IPS-11a (cell line): ENCODE measurements around the gene RAPGEF1.
"Not testable (repeated sequence)": the region's sequence is repeated elsewhere in the genome, so short reads cannot be mapped to it uniquely, and the experiment has no call there.

Source experiments
- H3K4me3 ChIP-seq: one replicate; pipeline ENCODE4 v1.5.1; 2013; ENCODE audit warnings: low read depth, low read length, control low read depth

RAPGEF1 gene

GRCh38 chr9:131575946-131576853 lies 163.7 kb downstream of the RAPGEF1 start:
- H3K4me3 ChIP-seq = no peak overlapping the region

- no peak overlapping the region for H3K4me3 ChIP-seq
Measured at GRCh38 chr9:131574730-131575640, 164.9 kb downstream of the RAPGEF1 start.

GRCh38 chr9:131567910-131568309 lies 172.0 kb downstream of the RAPGEF1 start:
- H3K4me3 ChIP-seq = no peak overlapping the region

- no peak overlapping the region for H3K4me3 ChIP-seq
Measured at GRCh38 chr9:131566158-131566557, 173.7 kb downstream of the RAPGEF1 start.

GRCh38 chr9:131565369-131565768 lies 174.5 kb downstream of the RAPGEF1 start:
- H3K4me3 ChIP-seq = no peak overlapping the region

GRCh38 chr9:131562032-131562959 lies 177.6 kb downstream of the RAPGEF1 start:
- H3K4me3 ChIP-seq = no peak overlapping the region

GRCh38 chr9:131559421-131560000 lies 180.4 kb downstream of the RAPGEF1 start:
- no peak overlapping the region for H3K4me3 ChIP-seq

GRCh38 chr9:131557855-131558548 lies 181.9 kb downstream of the RAPGEF1 start:
- H3K4me3 ChIP-seq = no peak overlapping the region

- H3K4me3 ChIP-seq = no peak overlapping the region
Measured at GRCh38 chr9:131555841-131556673, 183.8 kb downstream of the RAPGEF1 start.

GRCh38 chr9:131554843-131555351 lies 185.0 kb downstream of the RAPGEF1 start:
- no peak overlapping the region for H3K4me3 ChIP-seq

- no peak overlapping the region for H3K4me3 ChIP-seq
Measured at GRCh38 chr9:131554087-131554842, 185.6 kb downstream of the RAPGEF1 start.

GRCh38 chr9:131552030-131552429 lies 187.8 kb downstream of the RAPGEF1 start:
- no peak overlapping the region for H3K4me3 ChIP-seq

GRCh38 chr9:131550465-131550864 lies 189.4 kb downstream of the RAPGEF1 start:
- not testable (repeated sequence) for H3K4me3 ChIP-seq

GRCh38 chr9:131549186-131549585 lies 190.7 kb downstream of the RAPGEF1 start:
- not testable (repeated sequence) for H3K4me3 ChIP-seq

GRCh38 chr9:131546336-131547084 lies 193.4 kb downstream of the RAPGEF1 start:
- H3K4me3 ChIP-seq = peak overlapping the region; percentile 17

GRCh38 chr9:131545786-131546335 lies 194.0 kb downstream of the RAPGEF1 start:
- H3K4me3 ChIP-seq = peak overlapping the region; percentile 17
